Ovary (tissue), 9 donors: ENCODE data around the gene SEMA5A. TPM values are rescaled to one million over a fixed set of nuclear protein-coding genes. Genes with fewer than 3 reads are reported as not detected.

Experiments
- DNase-seq, 5 donors: peaks; one replicate each; pipeline ENCODE4 v3.0.0-alpha.2; 2019 to 2020
- H3K27ac ChIP-seq, 2 donors: fragments of 200-600 bp; one replicate each; pipeline versions ENCODE4 v1.5.1 to v1.8.0; 2019 to 2022
- H3K27me3 ChIP-seq: fragments of 200-600 bp; one replicate; pipeline ENCODE4 v1.8.0; 2022
- H3K36me3 ChIP-seq: fragments of 200-600 bp; sonication (generic); one replicate; pipeline ENCODE4 v1.5.1; 2019
- H3K4me1 ChIP-seq: one replicate; pipeline ENCODE4 v1.8.1; 2013; ENCODE audit warnings: mild to moderate bottlenecking, moderate library complexity; ENCODE audit not compliant: insufficient read depth
- H3K4me3 ChIP-seq: fragments of 200-600 bp; sonication (generic); one replicate; pipeline ENCODE4 v1.5.1; 2017
- H3K9me3 ChIP-seq, 2 donors: fragments of 200-600 bp in 1 of 2; sonication (generic) in 1 of 2; one replicate each; pipeline versions ENCODE4 v1.5.1 to v1.8.1; 2013 to 2019; ENCODE audit warnings: mild to moderate bottlenecking in 1 of 2, moderate library complexity in 1 of 2
- EP300 ChIP-seq: sonication (generic); formaldehyde crosslinking; IDR thresholded peaks from one replicate; pipeline ENCODE4 v1.6.1; 2017; ENCODE audit warnings: antibody characterized with exemption
- POLR2A ChIP-seq: fragments of 450-650 bp; IDR thresholded peaks from one replicate; pipeline ENCODE4 v1.6.1; 2017; ENCODE audit warnings: antibody characterized with exemption, mild to moderate bottlenecking, moderate library complexity
- WGBS, 3 donors: extraction: QIAGEN DNeasy Blood & Tissue Kit in 1 of 3; methylation state at CpG; one replicate each; pipeline versions ENCODE4 v1.1.5 to v1.1.7; 2013 to 2017; 5-methylcytosine and 5-hydroxymethylcytosine counted together
- intact Hi-C, 4 donors: fragments of 100-400 bp; cut with DNase I; formaldehyde crosslinking; loops; one replicate each; pipeline versions ENCODE4 v1.11.0 to v1.15.1; 2022 to 2023
- polyA plus RNA-seq, 2 donors: library from polyadenylated mRNA; stranded (reverse); fragments of 200-250 nt in 1 of 2; fragments of 350-450 nt in 1 of 2; fragmentation: Illumina TruSeq in 1 of 2; extraction: RNeasy Lipid Tissue Mini Kit (QIAGEN cat#74804) in 1 of 2; gene quantifications; one replicate each; pipeline ENCODE4 v1.2.3, GENCODE V29; 2013 to 2014
- total RNA-seq, 7 donors: library from RNA; depleted of rRNA in 2 of 7; stranded (reverse); fragments of >200 nt in 2 of 7; fragmentation: NEBNext Ultra II Directional in 3 of 7; extraction: Animal tissue kit (Norgen Biotek cat#: 25700) in 3 of 7; gene quantifications; one replicate each; pipeline versions ENCODE4 v1.1.0 to v1.2.4, GENCODE V29; 2016 to 2023
- TF ChIP-seq, protein P1 (sequence below), 3 donors: fragments of 450-650 bp in 2 of 3; fragments of 200-600 bp in 1 of 3; IDR thresholded peaks; one replicate each; pipeline versions ENCODE4 v1.5.1 to v1.8.0; 2016 to 2022; ENCODE audit warnings: antibody characterized with exemption in 3 of 3, mild to moderate bottlenecking in 1 of 3
- donor health status: DM: no; HTN: no; CAD: no; lungs with moderate emphysema.
- donor health status: DM: no; HTN: no; CAD: no.
- donor health status: Bipolar disorder and iron deficiency.
- donor health status: DM: yes; HTN: yes; CAD: no.
- donor health status: DM: no; HTN: no; CAD: no.
- donor health status: DM: yes; HTN: yes; CAD: no.

SEMA5A gene
- total and polyA plus RNA-seq, 9 donors = 2.0 to 6.6 (median 4.3) TPM

DNA sequence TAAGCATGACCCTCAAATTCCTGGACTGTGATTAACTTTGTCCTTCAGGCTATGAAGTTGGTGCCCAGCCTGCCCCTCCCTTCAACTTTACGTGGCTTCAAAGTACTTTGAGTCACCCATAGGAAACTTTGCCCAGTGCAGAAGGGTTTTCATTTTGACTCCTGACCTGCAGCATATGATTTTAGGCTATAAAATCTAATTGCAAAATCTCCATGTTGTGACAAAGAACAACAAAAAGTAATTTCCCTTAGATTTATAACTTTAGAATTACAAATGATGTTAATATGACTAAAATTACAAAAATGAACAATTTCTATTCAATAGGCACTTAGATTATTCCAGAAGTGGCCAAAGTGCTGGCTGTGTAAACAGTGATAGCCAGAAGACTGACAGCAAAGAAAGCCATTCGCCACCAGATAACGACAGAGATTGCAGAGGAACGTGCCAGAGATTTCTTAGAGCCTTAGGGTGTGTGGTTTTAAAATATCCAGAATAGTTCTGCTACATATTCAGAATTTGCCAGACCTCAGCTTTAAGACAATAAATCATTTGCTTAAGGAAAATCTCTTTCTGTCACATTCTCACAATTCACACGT is 197.4 kb downstream of the SEMA5A start:
- 31 to 62% (median 42%) methylated on average over 5 of the region's 5 CpGs for WGBS, 3 donors

DNA sequence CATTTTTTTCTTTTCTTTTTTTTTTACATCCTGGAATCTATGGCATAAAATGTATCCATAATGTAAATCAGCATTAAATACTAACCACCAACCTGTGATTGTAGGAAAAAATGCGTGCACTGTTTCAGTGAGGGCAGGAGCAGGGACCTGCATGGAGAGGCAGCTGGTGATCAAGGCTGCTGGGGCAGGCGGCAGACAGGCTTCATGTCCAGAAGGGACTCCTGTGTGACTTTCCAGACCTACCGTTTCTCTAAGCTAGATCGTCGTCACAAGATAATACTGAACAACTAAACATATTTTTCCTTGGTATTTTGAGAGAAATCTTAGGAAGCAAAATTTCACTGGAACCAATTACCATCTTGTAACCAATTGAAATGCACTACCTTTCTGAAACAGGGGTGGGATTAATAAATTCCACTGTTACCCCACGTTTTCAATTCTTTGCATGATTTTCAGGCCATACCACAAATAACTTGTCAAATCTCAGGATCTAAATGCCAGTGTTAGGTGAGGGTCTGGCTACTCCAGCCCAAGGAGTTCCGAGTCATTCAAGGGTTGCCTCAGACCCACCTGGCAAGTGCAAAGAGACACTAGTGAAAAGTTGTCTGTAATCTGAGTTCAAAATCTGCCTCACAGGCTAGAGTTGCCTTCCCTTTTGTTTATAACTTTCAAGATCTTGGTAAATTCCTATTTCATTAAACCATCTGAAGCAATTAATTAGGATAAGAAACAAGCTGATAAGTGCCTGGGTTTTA is 198.2 kb downstream of the SEMA5A start:
- Histone ChIP-seq H3K9me3 (no peaks in the 10 kb centered on the region), H3K27me3 (no peaks in the 10 kb centered on the region), H3K27ac (no peak overlapping the region), H3K4me3 (no peak overlapping the region), H3K4me1 (no peaks in the 10 kb centered on the region), H3K36me3 (no peaks in the 10 kb centered on the region)
- TF ChIP-seq EP300 (no peak), POLR2A (no peak)
- TF ChIP-seq, protein P1, sequence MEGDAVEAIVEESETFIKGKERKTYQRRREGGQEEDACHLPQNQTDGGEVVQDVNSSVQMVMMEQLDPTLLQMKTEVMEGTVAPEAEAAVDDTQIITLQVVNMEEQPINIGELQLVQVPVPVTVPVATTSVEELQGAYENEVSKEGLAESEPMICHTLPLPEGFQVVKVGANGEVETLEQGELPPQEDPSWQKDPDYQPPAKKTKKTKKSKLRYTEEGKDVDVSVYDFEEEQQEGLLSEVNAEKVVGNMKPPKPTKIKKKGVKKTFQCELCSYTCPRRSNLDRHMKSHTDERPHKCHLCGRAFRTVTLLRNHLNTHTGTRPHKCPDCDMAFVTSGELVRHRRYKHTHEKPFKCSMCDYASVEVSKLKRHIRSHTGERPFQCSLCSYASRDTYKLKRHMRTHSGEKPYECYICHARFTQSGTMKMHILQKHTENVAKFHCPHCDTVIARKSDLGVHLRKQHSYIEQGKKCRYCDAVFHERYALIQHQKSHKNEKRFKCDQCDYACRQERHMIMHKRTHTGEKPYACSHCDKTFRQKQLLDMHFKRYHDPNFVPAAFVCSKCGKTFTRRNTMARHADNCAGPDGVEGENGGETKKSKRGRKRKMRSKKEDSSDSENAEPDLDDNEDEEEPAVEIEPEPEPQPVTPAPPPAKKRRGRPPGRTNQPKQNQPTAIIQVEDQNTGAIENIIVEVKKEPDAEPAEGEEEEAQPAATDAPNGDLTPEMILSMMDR (IDR thresholded peaks at IDR 0.05) = no peak
- WGBS, 3 donors = 65 to 83% (median 81%) methylated on average over 7 of the region's 7 CpGs
- no peak for DNase-seq
- intact Hi-C loops = no loop called here

More for the DNA sequence above, 197.4 kb downstream of the SEMA5A start:
- TF ChIP-seq, protein P1 (IDR thresholded peaks at IDR 0.05) = no peak
- TF ChIP-seq POLR2A = no peak
- no peak for TF ChIP-seq EP300
- Histone ChIP-seq H3K27me3 (no peaks in the 10 kb centered on the region), H3K4me1 (no peaks in the 10 kb centered on the region), H3K27ac (no peak overlapping the region), H3K9me3 (no peaks in the 10 kb centered on the region), H3K4me3 (no peak overlapping the region), H3K36me3 (no peaks in the 10 kb centered on the region)
- intact Hi-C loops = no loop called here
- DNase-seq = no peak

DNA sequence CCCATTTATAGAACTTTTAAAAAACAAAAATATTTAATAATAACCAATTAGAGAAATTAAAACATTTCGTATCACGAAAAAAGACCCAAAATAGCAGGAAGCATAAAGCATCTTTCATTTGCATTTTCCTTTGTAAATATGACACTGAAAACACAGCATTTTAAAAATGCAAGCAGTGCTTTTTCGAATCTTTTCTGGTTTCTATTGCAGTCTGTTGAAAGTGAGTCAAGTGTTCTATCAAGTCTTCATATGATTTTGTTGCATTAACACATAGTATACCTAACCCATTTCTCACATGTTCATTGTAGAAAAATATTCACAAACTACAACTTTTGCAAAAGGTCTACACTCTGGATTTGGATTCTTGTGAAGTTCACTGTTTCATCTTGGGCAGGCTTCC is 198.8 kb downstream of the SEMA5A start:
- intact Hi-C loops = no loop called here
- no peak for DNase-seq
- Histone ChIP-seq H3K4me1 (no peaks in the 10 kb centered on the region), H3K27ac (no peak overlapping the region), H3K27me3 (no peaks in the 10 kb centered on the region), H3K36me3 (no peaks in the 10 kb centered on the region), H3K9me3 (no peaks in the 10 kb centered on the region), H3K4me3 (no peak overlapping the region)
- TF ChIP-seq, protein P1 (IDR thresholded peaks at IDR 0.05) = no peak
- no peak for TF ChIP-seq EP300
- no peak for TF ChIP-seq POLR2A
- 70 to 75% (median 71%) methylated on average over 3 of the region's 3 CpGs for WGBS, 3 donors

DNA sequence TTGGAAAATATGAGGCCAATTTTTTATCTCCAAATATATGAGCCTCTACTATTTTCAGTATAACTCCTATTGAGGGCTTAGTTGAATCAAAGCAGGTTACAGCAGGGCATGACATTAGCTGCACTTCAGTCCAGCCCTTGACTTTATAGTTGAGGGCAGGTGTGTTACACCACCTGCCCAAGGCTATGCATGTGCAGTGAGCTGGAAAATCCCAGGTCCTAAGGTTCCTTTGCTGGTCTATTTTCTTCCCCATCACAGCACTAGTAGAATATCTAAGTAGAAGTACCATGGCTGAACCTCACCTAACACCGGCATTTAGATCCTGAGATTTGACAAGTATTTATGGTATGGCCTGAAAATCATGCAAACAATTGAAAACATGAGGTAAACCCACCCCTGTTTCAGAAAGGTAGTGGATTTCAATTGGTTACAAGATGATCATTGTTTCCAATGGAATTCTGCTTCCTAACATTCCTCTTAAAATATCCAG is 201.1 kb downstream of the SEMA5A start:
- TF ChIP-seq EP300 (no peak), POLR2A (no peak)
- TF ChIP-seq, protein P1 (IDR thresholded peaks at IDR 0.05) = no peak
- 97 to 100% (median 97%) methylated on average over 1 of the region's 1 CpG for WGBS, 3 donors
- H3K27me3 ChIP-seq = no peaks in the 10 kb centered on the region

More for the DNA sequence above, 201.1 kb downstream of the SEMA5A start:
- no peak overlapping the region for H3K4me3 ChIP-seq
- H3K36me3 ChIP-seq = no peaks in the 10 kb centered on the region
- intact Hi-C loops = no loop called here
- H3K27ac ChIP-seq = no peak overlapping the region
- H3K9me3 ChIP-seq = no peaks in the 10 kb centered on the region
- H3K4me1 ChIP-seq = no peaks in the 10 kb centered on the region
- no peak for DNase-seq
